Endothelial cell of umbilical vein (primary cell): ENCODE measurements around the gene IQSEC3. TPM values are rescaled to one million over a fixed set of nuclear protein-coding genes. Genes with fewer than 3 reads are reported as not detected.

ENCODE experiments used
- BruUV-seq: library from RNA; stranded (reverse); fragments of 400-500 nt; replicated peaks from 2 replicates; lab custom pipeline; 2021; lab: Mats Ljungman, UMichigan
- CTCF ChIA-PET: fragments of 300-600, 350-600 bp; sonication (Branson Sonifier 250); formaldehyde crosslinking; loops from one replicate; lab custom pipeline; 2021; ENCODE audit warnings: antibody characterized with exemption, inconsistent platforms; lab: Charles Lee
- POLR2A ChIA-PET: fragments of 300-600, 350-600 bp; sonication (Branson Sonifier 250); formaldehyde crosslinking; loops from one replicate; lab custom pipeline; 2021; ENCODE audit warnings: antibody characterized with exemption, inconsistent platforms; lab: Charles Lee
- DNase-seq: peaks from one replicate; pipeline ENCODE4 v3.0.0-alpha.2; 2011; ENCODE audit warnings: low read depth, low spot score
- FAIRE-seq: peaks from 2 replicates; lab custom pipeline; 2011; peaks lifted over from hg19 to GRCh38; lab: Jason Lieb, UNC
- H2AFZ ChIP-seq: 2 replicates; pipeline ENCODE4 v1.6.0; 2012; ENCODE audit warnings: low read depth, low read length, control low read depth, inconsistent platforms
- H3K27ac ChIP-seq: 2 replicates; pipeline ENCODE4 v1.5.1; 2011; ENCODE audit warnings: low read depth, mild to moderate bottlenecking, control low read depth, low read length, moderate library complexity; ENCODE audit not compliant: insufficient read depth
- H3K27me3 ChIP-seq, 2 experiments: 2 replicates each; pipeline versions ENCODE4 v1.6.0 to v1.6.1; 2011; ENCODE audit warnings: low read length in 2 of 2, mixed read lengths in 1 of 2; ENCODE audit not compliant: control insufficient read depth in 2 of 2, insufficient read depth in 2 of 2
- H3K36me3 ChIP-seq, 2 experiments: 2 replicates in 1 of 2; 3 replicates in 1 of 2; pipeline ENCODE4 v1.5.1; 2011; ENCODE audit warnings: low read length in 2 of 2, mild to moderate bottlenecking in 1 of 2, moderate library complexity in 1 of 2; ENCODE audit not compliant: control insufficient read depth in 2 of 2, insufficient read depth in 2 of 2; ENCODE audit errors: extremely low read depth in 1 of 2
- H3K4me1 ChIP-seq: 3 replicates; pipeline ENCODE4 v1.5.1; 2011; ENCODE audit warnings: mild to moderate bottlenecking, low read length; ENCODE audit not compliant: control insufficient read depth, insufficient read depth; ENCODE audit errors: extremely low read depth
- H3K4me2 ChIP-seq: 2 replicates; pipeline ENCODE4 v1.6.1; 2011; ENCODE audit warnings: low read length, control low read depth, mixed read lengths; ENCODE audit not compliant: insufficient read depth
- H3K4me3 ChIP-seq, 3 experiments: fragments of 200-600 bp in 1 of 3; sonication (generic), shearing (Covaris generic) in 1 of 3; replicated peaks in 1 of 3; 2 replicates each; pipeline ENCODE4 v1.5.1; 2011 to 2016; ENCODE audit warnings: control low read depth in 3 of 3, low read length in 3 of 3, mild to moderate bottlenecking in 2 of 3, inconsistent platforms in 1 of 3, low read depth in 1 of 3, moderate library complexity in 1 of 3; ENCODE audit not compliant: insufficient read depth in 1 of 3
- H3K79me2 ChIP-seq: 2 replicates; pipeline ENCODE4 v1.6.0; 2012; ENCODE audit warnings: low read length, inconsistent platforms; ENCODE audit not compliant: control insufficient read depth, insufficient read depth
- H3K9ac ChIP-seq: replicated peaks from 2 replicates; pipeline ENCODE3; 2011; ENCODE audit warnings: low read length, control low read depth; ENCODE audit not compliant: insufficient read depth; ENCODE audit errors: extremely low read depth
- H3K9me1 ChIP-seq: replicated peaks from 3 replicates; pipeline ENCODE4 v1.6.0; 2011; ENCODE audit warnings: mild to moderate bottlenecking, low read length; ENCODE audit not compliant: control insufficient read depth, insufficient read depth; ENCODE audit errors: extremely low read depth
- H3K9me3 ChIP-seq: replicated peaks from 2 replicates; pipeline ENCODE4 v1.5.1; 2012; ENCODE audit warnings: low read length, inconsistent platforms; ENCODE audit not compliant: control insufficient read depth, insufficient read depth
- H4K20me1 ChIP-seq: replicated peaks from 2 replicates; pipeline ENCODE3; 2011; ENCODE audit warnings: mild to moderate bottlenecking, low read length; ENCODE audit not compliant: control insufficient read depth, insufficient read depth; ENCODE audit errors: extremely low read depth
- FOS ChIP-seq: IDR thresholded peaks from 2 replicates; pipeline ENCODE4 v1.6.1; 2011; ENCODE audit warnings: mild to moderate bottlenecking, low read length, moderate library complexity, borderline replicate concordance; ENCODE audit not compliant: insufficient read depth
- GATA2 ChIP-seq: IDR thresholded peaks from 2 replicates; pipeline ENCODE4 v1.7.0; 2011; ENCODE audit warnings: low read depth, mild to moderate bottlenecking, moderate library complexity, mixed read lengths, low read length; ENCODE audit not compliant: insufficient read length, insufficient read depth
- JUN ChIP-seq: IDR thresholded peaks from 2 replicates; pipeline ENCODE4 v1.6.1; 2011; ENCODE audit warnings: borderline replicate concordance, low read depth; ENCODE audit not compliant: insufficient read length, insufficient read depth
- POLR2A ChIP-seq: IDR thresholded peaks from 2 replicates; pipeline ENCODE4 v1.6.1; 2012; ENCODE audit warnings: low read depth, mild to moderate bottlenecking, control low read depth, low read length
- POLR2AphosphoS5 ChIP-seq: IDR thresholded peaks from 2 replicates; pipeline ENCODE4 v1.6.1; 2012; ENCODE audit warnings: low read depth, mild to moderate bottlenecking, control low read depth, low read length, moderate library complexity; ENCODE audit not compliant: insufficient read depth
- dilution Hi-C: fragments of 300-500 bp; cut with MboI; formaldehyde crosslinking; loops from one replicate; pipeline ENCODE4 v1.15.0; 2019; ENCODE audit warnings: low sequenced_read_pairs; ENCODE audit not compliant: extremely low pct_ligation_motif_present
- intact Hi-C: fragments of 100-400 bp; cut with micrococcal nuclease; formaldehyde crosslinking; loops from one replicate; pipeline ENCODE4 v1.10.0; 2022
- polyA plus RNA-seq, 4 experiments: library from polyadenylated mRNA; depleted of rRNA in 3 of 4; stranded (reverse) in 3 of 4; unstranded in 1 of 4; fragments of >200 nt; gene quantifications; 2 replicates each; pipeline versions ENCODE4 v1.2.1 to v1.2.3, GENCODE V29; 2011 to 2012; ENCODE audit warnings: missing spikeins in 1 of 4
- total RNA-seq: library from RNA; stranded (reverse); gene quantifications from 2 replicates; pipeline ENCODE4 v1.2.3, GENCODE V29; 2021
- TF ChIP-seq, protein P1 (sequence below), 2 donors: IDR thresholded peaks; 1 replicate in 1 of 2; 2 replicates in 1 of 2; pipeline ENCODE4 v1.5.1; 2011; ENCODE audit warnings: low read length in 2 of 2, mild to moderate bottlenecking in 2 of 2, moderate library complexity in 2 of 2, control low read depth in 1 of 2, inconsistent platforms in 1 of 2, low read depth in 1 of 2; ENCODE audit not compliant: insufficient read depth in 1 of 2; ENCODE audit errors: extremely low read depth in 1 of 2
- TF ChIP-seq, protein P2 (sequence below): IDR thresholded peaks from 2 replicates; pipeline ENCODE4 v1.6.1; 2011; ENCODE audit not compliant: insufficient read depth, insufficient read length

The IQSEC3 gene
- total and polyA plus RNA-seq, 2 donors (not counting 3 experiments of a cell fraction or from before 2014, with no cell fraction given) = not detected

DNA sequence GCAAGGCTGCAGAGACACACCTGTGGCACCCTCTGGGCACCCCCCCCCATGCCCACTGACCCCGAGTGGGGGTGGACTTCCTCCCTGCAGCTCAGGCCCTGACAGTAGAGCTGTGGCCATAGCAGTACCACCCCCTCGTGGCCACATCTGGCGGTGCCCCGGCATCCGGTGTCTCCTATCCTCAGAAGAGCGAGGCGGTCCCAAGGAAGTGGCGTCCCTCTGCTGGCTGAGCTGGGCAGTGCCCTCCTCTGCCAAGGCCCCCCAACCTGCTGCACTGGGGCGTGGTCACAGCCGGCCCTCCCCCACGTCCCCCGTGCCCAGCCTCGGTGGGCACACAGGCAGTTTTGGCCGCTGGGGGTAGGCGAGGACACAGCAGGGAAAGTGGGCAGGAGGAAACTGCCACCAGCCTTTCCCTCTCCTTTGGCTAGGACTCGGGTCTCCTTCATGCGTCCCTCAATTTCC lies 153.4 kb downstream of the IQSEC3 start:
- H3K4me1 ChIP-seq = no peaks in the 10 kb centered on the region
- FAIRE-seq (no peak), DNase-seq (peak; percentile 16)
- H3K79me2 ChIP-seq = no peaks in the 10 kb centered on the region
- intact Hi-C loops = no loop called here
- no peak overlapping the region for H2AFZ ChIP-seq
- no peak overlapping the region for H3K27ac ChIP-seq
- H3K9me1 ChIP-seq = no peaks in the 10 kb centered on the region
- TF ChIP-seq, protein P1, sequence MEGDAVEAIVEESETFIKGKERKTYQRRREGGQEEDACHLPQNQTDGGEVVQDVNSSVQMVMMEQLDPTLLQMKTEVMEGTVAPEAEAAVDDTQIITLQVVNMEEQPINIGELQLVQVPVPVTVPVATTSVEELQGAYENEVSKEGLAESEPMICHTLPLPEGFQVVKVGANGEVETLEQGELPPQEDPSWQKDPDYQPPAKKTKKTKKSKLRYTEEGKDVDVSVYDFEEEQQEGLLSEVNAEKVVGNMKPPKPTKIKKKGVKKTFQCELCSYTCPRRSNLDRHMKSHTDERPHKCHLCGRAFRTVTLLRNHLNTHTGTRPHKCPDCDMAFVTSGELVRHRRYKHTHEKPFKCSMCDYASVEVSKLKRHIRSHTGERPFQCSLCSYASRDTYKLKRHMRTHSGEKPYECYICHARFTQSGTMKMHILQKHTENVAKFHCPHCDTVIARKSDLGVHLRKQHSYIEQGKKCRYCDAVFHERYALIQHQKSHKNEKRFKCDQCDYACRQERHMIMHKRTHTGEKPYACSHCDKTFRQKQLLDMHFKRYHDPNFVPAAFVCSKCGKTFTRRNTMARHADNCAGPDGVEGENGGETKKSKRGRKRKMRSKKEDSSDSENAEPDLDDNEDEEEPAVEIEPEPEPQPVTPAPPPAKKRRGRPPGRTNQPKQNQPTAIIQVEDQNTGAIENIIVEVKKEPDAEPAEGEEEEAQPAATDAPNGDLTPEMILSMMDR (IDR thresholded peaks at IDR 0.05; ENCODE audit: extremely low read depth in 1 of 2, insufficient read depth in 1 of 2, low read depth in 1 of 2, low read length in 2 of 2) = peak; percentile 50 to 63
- no peak for TF ChIP-seq POLR2A
- no peak overlapping the region for H3K9ac ChIP-seq
- no peak overlapping the region for H3K4me2 ChIP-seq
- ChIA-PET POLR2A (no interaction called here), CTCF (interaction anchor here (1.0 to 2.1 kb wide), 2 partner anchors 8 to 14 kb away, joined by 3 to 5 read pairs; no protein-coding TSS in a partner anchor)
- H3K4me3 ChIP-seq = no peak overlapping the region
- dilution Hi-C loops = no loop called here
- H3K27me3 ChIP-seq = no peaks in the 10 kb centered on the region
- no TSS peak for BruUV-seq
- H4K20me1 ChIP-seq = no peaks in the 10 kb centered on the region
- no peaks in the 10 kb centered on the region for H3K36me3 ChIP-seq
- H3K9me3 ChIP-seq = no peaks in the 10 kb centered on the region

DNA sequence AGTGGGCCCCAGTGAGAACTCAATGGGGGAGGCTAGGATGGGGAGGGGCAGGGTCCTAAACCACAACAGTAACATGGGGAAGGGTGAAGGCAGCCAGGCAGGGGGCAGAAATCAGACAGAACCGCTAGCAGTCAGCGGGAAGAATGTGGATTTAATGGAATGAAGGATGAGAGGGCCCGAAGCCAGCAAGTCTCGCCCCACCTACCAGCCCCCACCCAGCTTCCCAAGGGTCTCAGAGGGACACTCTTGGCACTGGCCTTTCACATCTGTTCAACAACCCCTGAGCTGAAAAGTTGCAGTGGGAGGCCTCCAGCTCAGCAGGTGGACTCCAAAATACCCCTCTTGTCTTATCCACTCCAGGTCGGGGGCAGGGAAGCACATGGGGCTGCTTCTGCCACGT lies 153.9 kb downstream of the IQSEC3 start:
- no peaks in the 10 kb centered on the region for H3K27me3 ChIP-seq
- no peak overlapping the region for H3K4me3 ChIP-seq
- H2AFZ ChIP-seq = no peak overlapping the region
- dilution Hi-C loops = no loop called here
- no peaks in the 10 kb centered on the region for H3K36me3 ChIP-seq
- H3K9me3 ChIP-seq = no peaks in the 10 kb centered on the region
- no peak overlapping the region for H3K4me2 ChIP-seq
- intact Hi-C loops = no loop called here
- no peaks in the 10 kb centered on the region for H3K79me2 ChIP-seq
- no peak overlapping the region for H3K27ac ChIP-seq
- ChIA-PET CTCF (interaction anchor here (1.0 to 2.1 kb wide), 2 partner anchors 9 to 13 kb away, joined by 3 to 5 read pairs; no protein-coding TSS in a partner anchor), POLR2A (no interaction called here)
- DNase-seq (no peak), FAIRE-seq (no peak)
- BruUV-seq = no TSS peak
- no peaks in the 10 kb centered on the region for H4K20me1 ChIP-seq
- H3K9me1 ChIP-seq = no peaks in the 10 kb centered on the region
- H3K9ac ChIP-seq = no peak overlapping the region
- TF ChIP-seq, protein P1 (IDR thresholded peaks at IDR 0.05; ENCODE audit: extremely low read depth in 1 of 2, insufficient read depth in 1 of 2, low read depth in 1 of 2, low read length in 2 of 2) = no peak
- TF ChIP-seq GATA2 (no peak), POLR2AphosphoS5 (no peak), JUN (no peak), FOS (no peak)
- TF ChIP-seq, protein P2, sequence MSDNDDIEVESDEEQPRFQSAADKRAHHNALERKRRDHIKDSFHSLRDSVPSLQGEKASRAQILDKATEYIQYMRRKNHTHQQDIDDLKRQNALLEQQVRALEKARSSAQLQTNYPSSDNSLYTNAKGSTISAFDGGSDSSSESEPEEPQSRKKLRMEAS = no peak
- no peaks in the 10 kb centered on the region for H3K4me1 ChIP-seq
